GM21367 (cell line): ENCODE results near the gene ITIH4.

Experiments used
- ATAC-seq: cut with Tn5 transposase; IDR thresholded peaks from one replicate; pipeline ENCODE4 v1.9.1; 2021; ENCODE audit not compliant: unreplicated experiment

The ITIH4 gene

DNA sequence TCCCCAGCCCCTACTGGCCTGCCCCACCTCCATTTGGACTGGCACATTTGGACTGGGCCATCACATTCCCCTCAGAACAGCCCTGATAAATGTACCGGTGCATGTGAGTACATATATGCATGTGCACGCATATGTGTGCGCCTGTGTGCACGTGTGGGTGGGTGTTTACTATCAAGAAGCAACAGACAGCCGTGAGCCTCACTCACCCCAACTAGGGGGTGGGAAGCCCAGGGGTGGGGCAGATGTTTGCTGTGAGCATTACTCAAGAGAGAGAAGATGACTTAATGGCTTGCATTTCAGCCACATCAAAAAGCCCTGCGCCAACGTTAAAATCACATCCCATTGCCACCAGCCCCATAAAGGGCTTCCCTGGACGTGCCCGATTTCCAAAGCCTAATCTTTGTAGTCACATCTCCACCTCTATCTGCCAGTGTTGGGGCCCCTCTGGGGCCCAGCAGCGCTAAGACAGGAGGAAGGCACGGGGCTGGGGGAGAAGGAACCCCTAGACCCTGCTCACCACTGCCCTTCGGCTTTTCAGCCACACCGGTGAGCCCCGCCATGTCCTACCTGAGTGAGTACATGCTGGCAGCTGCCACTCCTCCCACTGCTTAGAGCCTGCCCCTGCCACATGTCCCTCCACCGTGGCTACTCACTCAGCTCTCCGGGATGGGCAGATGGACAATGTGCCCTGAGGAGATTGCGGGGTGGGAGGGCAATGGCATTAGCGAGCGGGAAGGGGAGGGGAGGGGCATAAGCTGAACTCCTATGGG is 25.0 kb downstream of the ITIH4 start:
- ATAC-seq: no peak

DNA sequence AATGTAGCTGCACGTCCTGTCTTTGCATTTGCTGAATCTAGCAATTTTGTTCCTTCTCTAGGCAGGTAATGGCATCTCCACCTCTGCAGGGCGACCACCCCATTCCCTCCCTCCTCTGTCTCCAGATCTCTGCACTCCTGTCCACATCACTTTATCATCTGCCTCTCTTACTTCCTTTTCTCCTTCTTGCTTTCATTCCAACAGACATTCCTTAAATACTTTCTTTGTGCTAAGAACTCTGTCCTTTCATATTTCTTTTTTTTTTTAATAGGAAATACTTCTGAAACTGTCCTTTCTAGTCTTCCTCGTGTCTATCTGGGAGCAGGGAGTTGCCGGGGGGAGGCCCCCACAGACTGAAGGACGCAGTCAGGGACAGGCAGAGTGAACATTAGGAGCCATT is 28.6 kb downstream of the ITIH4 start:
- ATAC-seq: no peak

DNA sequence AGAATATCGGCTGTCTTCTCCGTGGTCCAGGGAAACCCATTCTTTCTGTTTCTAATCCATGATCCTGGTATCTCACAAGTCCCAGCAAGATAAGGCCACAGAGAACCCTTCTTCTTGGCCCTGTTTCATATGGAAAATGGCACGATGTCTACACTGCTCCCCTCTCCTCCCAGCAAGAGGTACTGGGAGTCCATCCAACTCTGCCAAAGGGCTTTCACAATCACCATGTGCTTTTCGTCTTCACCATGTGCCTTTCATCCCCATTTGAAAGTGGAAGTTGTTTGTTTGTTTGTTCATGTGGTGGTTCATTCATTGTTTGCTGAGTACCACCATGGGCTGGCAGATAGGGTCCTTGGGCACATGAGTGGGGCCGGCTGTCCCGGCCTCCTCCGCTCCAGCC is 30.4 kb downstream of the ITIH4 start:
- ATAC-seq: no peak

DNA sequence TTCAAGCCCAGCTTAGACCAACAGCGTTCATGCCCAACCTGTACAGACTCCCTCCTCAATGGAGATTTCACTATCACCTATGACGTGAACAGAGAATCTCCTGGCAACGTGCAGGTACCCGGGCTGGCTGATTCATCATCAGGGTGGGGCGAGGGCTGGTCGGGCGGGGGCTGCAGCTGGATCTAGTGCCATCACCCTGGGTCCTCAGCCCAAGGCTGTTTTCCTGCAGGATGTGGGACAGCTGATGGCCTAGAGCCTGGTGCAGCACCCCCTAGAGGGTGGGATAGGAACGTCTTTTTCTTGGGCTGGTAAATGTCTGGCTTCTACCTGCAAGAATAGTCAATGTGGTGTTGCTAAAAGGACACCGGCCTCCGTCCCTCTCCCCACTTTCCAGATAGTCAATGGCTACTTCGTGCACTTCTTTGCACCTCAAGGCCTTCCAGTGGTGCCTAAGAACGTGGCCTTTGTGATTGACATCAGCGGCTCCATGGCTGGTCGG is 31.4 kb downstream of the ITIH4 start:
- ATAC-seq: no peak

DNA sequence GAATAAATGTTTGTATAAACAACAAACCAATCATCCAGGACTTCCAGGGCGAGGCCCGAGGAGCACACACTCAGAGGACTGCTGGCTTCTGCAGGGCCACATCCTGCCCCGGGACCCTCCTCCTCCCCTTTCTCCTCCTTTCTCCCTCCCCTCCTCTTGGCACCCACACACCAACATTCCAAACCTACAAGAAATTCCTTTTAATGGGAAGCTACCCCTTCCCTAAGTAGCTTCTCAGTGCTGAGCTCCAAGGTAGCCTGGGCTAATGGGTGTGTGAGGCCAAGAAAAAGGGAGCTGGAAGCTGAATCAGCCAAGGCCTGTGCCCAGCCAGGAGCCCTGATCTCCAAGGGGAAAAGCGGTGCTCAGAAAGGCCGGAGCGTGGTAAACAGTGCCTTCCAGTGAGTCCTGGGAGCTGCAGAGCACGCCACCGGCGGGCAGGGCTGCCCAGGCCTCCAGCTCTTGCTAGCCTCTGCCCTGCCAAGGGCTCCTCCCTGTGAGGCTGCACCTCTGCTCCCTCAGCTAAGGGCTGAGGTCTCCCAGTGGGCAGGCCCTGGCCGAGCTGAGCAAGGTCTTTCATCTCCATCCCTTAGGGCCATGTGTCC is 32.0 kb downstream of the ITIH4 start:
- no peak for ATAC-seq

DNA sequence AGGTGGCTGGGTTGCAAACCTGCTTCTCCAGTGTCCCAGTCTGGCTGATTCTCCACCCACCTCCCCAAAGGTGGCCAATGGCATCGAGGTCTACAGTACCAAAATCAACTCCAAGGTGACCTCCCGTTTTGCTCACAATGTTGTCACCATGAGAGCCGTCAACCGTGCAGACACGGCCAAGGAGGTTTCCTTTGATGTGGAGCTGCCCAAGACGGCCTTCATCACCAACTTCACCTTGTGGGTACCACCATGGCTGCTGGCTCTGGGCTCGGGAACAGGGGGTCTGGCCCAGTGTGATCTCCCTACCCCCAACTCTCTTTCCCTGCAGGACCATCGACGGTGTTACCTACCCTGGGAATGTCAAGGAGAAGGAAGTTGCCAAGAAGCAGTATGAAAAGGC is 34.1 kb downstream of the ITIH4 start:
- no peak for ATAC-seq

DNA sequence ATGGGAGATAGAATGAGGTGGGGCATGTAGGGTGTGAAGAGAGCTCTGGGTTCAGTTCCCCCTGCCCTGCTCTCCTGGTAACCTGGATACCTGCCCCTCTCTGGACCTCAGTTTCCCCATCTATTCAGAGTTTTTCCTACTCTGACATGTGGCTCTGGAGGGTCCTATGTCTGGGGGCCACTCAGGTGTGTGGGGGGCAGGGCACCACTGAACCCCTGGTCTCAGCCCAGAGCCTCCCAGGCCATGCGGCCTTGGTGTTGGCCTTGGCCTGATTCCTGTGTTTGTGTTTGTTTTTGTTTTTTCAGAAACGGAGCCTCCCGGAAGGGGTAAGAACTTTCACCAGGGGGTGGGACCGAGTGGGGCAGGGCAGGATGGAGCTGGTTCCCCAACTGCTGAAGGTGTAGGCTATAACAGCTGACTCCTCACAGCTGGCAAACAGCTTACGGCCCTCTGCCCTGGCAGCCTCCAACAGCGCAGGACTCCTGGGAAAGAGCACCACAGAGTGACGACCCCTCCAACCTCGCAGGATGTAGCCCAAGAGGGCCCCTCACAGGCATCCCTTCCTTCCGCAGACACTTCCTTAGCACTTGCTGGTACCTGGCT is 35.1 kb downstream of the ITIH4 start:
- no peak for ATAC-seq

DNA sequence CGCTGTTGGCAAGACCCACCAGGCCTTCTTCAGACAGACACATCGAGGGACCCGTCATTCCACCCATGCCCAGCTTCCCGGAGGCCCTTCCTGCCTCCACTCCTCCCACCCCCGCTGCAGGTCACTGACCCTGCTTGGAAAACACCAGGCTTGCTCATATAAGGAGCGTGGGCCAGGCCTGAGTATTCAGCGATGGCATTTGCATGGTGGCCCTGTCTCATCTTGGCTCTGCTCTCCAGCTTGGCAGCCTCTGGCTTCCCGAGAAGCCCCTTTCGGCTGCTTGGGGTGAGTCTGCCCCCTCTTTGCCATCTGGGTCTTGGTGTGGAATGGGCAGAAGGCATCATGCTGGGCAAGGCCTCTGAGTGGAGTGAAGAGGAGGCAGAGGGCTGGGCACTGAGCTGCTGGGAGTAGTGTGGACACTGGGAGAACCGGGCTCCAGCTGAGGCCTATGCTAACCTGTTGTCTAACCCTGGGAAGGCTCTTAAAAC is 35.8 kb downstream of the ITIH4 start, which contains the start of gene ITIH3:
Gene ITIH3 (plus strand): TSS at position 185 of the 488 bp plus-strand sequence. CDS start 8 bp downstream, at position 193.
- no peak for ATAC-seq

DNA sequence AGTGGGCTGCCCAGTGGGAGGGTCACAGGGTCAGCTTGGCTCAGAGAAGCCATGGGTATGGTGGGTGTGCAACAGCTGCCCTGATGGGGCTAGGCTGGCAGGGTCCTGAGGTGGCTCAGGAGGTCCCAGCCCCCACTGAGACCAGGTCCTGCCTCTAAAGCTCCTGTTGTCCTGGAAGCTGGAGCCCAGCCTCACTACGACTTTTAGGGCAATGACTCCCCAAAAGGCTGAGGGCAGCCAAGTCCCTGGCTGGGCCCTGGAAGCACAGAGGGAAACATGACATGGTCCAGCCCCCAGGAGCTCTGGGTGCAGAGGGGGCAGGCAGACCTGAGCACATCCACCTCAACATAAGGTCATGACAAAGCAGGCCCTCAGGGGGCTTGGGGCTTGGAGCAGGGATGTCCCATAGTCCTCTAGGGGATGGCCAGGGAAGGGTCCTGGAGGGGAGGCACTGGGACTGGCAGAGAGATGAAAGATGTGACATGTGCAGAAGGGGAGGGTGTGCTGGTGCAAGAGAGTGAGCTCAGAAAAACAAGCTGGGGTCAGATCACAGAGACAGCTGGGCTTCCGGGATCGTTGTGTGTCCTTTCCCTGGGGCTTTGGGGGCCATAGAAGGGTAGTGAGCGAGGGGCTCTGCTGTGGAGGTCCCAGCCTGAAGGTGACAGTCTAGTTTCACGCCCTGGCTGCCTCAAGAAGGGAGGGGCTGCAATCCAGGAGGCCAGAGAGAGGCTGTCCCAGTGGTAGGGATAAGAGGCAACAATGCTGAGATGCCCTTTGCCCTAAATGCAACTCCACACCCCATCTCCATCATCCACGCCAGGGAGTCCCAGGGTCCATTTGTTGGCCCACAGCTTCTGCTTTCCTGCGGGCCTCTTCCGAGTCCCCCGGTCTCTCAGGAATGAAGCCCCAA is 36.5 kb downstream of the ITIH4 start:
- no peak for ATAC-seq

DNA sequence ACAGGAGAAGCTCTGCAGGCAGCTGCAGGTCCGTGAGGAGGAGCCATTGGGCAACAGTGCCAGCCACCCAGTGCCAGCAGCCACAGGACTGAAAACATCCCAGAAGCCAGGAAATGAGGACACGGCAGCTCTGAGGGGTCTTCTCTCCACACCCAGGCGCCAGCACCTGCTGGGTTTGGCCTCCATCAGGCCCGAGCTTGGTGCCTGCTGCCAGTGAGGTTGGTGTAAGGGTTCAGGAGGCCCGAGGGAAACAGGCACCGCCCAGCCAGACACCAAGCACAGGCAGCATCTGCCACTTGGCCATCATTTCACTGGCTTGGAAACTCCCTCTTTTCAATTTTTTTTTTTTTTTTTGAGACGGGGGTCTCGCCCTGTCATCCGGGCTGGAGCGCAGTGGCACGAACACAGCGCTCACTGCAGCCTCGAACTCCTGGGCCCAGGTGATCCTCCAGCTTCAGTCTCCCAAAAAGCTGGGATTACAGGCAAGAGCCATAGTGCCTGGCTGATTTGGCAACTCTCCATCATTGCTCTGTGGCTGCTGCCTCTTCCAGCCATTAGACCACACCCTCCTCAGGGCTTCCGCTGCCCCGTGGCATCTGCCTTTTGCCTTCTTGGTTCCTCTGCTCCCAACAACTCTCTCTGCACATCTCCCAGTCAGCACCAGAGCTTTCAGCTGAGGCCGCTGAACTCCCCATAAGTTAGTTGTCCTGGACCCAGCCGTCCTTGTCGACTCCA is 37.3 kb downstream of the ITIH4 start:
- ATAC-seq: no peak

DNA sequence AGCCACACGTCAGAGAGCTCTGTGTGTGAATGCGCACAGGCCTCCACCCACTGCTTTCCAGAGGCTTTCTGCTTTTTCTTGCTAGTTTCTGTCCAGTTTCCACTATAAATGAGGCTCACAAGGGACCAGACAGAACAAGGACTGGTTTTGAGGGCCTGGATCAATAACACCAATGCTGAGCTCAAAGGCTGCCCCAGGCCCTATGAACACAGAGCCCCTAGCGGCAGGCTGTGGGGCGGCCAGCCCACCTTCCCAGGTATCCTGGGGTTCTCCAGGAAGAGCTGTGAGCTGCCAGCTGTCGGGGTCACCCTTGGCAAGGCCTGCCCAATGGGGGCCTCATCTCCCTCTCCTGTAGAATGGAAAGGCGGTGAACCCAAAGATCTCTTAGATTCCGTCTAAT is 38.1 kb downstream of the ITIH4 start:
- no peak for ATAC-seq

DNA sequence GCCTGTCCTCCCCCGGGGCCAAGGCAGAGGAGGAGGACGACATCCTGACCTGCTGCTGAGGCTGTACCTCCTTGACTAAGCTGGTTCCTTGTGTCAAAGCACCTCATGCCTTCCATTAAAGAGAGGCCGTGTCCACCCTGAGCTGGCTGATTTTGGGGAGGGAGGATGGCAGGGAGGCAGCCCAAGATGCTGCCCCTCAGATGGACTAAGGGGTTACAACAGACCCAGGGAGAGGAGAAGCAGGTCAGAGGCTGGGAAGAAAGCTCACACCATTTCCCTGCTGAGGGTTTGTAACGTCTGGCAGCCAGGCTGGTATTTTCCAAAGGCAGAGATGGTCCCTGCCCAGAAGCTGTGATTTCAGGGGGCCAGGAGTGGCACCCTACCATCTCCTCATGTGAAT is 38.5 kb downstream of the ITIH4 start:
- ATAC-seq: no peak

DNA sequence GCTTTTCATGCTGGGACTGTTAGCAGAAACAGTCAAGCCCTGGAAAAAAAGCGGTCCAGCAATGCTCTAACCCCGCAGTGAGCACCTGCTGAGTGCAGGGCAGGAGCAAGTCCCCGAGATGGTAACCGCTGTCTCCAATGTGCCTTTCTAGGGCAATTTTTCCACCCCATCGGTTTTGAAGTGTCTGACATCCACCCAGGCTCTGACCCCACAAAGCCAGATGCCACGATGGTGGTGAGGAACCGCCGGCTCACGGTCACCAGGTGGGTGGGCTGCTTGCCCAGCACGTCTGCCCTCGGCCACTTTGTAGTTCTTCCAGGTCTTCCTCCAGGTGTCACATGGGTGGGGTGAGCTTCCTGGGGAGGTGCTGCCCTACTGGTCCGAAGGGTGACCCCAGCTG is 39.1 kb downstream of the ITIH4 start:
- no peak for ATAC-seq

DNA sequence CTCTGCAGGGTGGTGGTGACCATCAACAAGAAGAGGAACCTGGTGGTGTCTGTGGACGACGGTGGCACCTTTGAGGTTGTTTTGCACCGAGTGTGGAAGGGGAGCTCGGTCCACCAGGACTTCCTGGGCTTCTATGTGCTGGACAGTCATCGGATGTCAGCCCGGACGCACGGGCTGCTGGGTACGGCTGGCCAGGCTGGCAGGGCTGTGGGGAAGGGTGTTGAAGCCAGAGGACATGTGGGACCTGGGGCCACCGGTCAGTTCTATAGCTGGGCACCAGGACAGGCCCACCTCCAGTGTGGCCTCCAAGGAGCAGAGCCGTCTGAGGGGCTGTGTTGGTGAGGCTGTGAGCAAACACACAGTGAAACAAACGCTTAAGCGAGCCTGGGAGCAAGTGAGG is 39.7 kb downstream of the ITIH4 start:
- ATAC-seq: no peak

DNA sequence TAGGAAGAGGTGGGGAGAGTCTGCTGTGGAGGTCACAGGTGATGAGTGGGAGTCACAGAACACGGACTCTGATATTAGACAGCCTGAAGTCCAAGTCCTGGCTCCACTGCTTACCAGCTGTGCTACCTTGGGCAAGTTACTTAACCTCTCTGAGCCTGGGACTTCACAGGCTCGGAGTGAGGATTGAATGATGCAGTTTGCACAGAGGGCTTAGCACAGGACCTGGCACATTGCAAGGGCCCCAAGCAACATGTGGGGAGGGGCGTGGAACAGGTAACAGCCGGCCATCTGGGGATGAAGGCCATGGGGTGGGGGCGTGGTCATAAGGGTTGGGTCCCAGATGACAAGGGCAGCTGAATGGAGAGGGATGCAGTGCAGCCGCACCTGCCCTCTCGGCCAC is 40.1 kb downstream of the ITIH4 start:
- no peak for ATAC-seq

DNA sequence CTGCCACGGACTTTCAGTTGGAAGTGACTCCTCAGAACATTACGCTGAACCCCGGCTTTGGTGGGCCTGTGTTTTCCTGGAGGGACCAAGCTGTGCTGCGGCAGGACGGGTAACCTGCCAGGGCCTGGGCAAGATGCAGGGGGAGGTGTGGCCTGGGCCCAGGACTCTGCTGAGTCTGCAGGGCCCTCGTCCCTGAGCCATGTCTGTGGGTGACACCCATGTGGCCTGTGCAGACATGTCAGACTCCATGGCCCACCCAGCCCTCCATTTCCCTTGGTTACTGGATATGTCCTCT is 40.8 kb downstream of the ITIH4 start:
- no peak for ATAC-seq

DNA sequence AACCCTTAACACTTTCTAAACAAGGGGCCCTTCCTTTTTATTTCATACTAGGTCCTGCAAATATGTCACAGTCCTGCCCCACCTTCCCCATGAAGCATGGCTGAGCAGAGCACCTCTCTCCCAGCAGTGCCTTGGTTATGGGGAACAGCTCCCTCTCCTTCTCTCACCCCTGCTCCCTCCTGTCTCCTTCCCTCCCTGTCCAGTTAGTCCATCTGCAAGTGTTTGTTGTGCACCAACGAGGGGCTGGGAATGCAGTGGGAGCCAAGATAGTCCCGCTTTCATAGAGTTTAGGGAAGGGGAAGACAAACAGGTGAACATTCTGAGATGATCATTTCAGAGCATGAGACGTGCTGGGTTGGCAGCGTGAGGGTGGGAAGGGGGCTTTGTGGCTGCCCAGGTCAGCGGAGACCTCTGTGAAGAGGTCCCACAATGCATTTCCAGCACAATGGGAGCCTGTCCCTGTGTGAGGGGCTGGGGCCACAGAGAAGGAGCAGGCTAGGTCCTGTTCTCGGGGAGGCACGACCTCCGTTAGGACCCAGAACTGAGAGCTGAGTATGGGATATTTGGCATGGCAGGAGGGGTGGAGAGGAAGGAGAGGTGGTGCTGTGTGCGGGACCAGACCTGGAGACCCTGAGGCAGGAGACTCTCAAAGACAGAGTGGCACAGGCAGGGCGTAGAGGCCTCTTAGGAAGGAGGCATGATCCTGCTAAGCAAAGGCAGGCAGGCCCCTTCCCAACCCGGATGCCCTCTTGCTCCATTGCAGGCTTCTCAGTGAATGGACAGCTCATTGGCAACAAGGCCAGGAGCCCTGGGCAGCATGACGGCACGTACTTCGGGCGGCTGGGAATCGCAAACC is 41.4 kb downstream of the ITIH4 start:
- no peak for ATAC-seq

DNA sequence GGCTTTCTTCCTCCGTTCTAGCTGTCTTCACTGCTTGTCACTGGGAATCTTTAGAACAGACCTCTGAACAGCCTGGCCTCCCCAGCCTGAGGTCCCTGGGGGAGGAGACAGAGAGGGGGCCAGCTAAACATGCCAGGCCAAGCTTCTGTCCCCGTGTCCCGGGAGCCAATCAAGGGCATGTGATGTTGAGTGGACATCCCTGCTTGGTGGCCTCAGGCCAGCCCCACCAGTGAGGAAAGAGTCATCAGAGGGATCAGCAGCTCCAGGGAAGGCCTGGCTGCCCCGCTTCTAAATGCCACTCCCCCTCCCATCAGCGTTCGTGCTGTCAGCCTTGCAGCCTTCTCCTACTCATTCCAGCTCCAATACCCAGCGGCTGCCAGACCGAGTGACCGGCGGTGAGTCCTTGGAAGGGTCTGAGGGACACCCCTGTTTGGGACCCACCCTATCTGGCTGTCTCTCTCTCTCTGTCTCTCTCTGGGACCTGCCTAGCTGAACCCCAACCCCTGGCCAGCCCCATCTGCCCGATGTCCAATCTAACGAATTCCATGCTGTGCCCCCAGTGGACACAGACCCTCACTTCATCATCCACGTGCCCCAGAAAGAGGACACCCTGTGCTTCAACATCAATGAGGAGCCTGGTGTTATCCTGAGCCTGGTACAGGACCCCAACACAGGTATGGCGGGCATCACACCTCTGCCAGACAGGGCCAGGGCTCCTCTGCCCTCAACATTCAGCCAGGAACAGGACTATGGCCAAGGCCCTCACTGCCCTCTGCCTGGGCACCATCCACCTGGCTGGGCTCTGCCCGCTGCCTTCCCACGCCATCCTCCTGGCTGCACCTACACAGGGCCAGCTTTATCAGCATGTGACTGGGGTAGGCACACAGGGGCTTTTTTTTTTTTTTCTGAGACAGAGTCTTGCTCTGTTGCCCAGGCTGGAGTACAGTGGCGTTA is 42.5 kb downstream of the ITIH4 start:
- ATAC-seq: no peak
